Endothelial cell (in vitro differentiated cells): Measurements from ENCODE around the gene KRT76. TPM values are rescaled to one million over a fixed set of nuclear protein-coding genes. Genes with fewer than 3 reads are reported as not detected.

Source experiments
- DNase-seq: peaks from one replicate; pipeline ENCODE4 v3.0.0; 2021; ENCODE audit warnings: low spot score
- H3K27ac Mint-ChIP-seq: one replicate; pipeline ENCODE4 v1.8.0; 2021; ENCODE audit warnings: mixed read lengths, inconsistent platforms; ENCODE audit not compliant: unreplicated experiment
- H3K27me3 Mint-ChIP-seq: one replicate; pipeline ENCODE4 v1.8.0; 2021; ENCODE audit warnings: mild to moderate bottlenecking, moderate library complexity, mixed read lengths, inconsistent platforms; ENCODE audit not compliant: unreplicated experiment
- H3K36me3 Mint-ChIP-seq: one replicate; pipeline ENCODE4 v1.8.0; 2021; ENCODE audit warnings: mild to moderate bottlenecking, low read depth, mixed read lengths, inconsistent platforms; ENCODE audit not compliant: unreplicated experiment
- H3K4me1 Mint-ChIP-seq: one replicate; pipeline ENCODE4 v1.8.0; 2021; ENCODE audit warnings: mild to moderate bottlenecking, mixed read lengths, inconsistent platforms; ENCODE audit not compliant: unreplicated experiment
- H3K4me3 Mint-ChIP-seq: one replicate; pipeline ENCODE4 v1.8.0; 2021; ENCODE audit warnings: mild to moderate bottlenecking, mixed read lengths, inconsistent platforms; ENCODE audit not compliant: unreplicated experiment
- H3K9me3 Mint-ChIP-seq: one replicate; pipeline ENCODE4 v1.8.0; 2021; ENCODE audit warnings: mixed read lengths, inconsistent platforms; ENCODE audit not compliant: unreplicated experiment
- total RNA-seq: library from RNA; stranded (reverse); fragmentation: NEBNext Ultra II Directional; extraction: Animal tissue kit (Norgen Biotek cat#: 25700); gene quantifications from one replicate; pipeline ENCODE4 v1.2.1, GENCODE V29; 2021; ENCODE audit not compliant: unreplicated experiment
- TF ChIP-seq, protein P1 (sequence below): fragments of 200-600 bp; sonication (generic); IDR thresholded peaks from one replicate; pipeline ENCODE4 v1.5.0; 2021; ENCODE audit warnings: antibody characterized with exemption; ENCODE audit not compliant: unreplicated experiment

The KRT76 gene
- total RNA-seq, 1 donor from 2014 or later, result not detected

DNA sequence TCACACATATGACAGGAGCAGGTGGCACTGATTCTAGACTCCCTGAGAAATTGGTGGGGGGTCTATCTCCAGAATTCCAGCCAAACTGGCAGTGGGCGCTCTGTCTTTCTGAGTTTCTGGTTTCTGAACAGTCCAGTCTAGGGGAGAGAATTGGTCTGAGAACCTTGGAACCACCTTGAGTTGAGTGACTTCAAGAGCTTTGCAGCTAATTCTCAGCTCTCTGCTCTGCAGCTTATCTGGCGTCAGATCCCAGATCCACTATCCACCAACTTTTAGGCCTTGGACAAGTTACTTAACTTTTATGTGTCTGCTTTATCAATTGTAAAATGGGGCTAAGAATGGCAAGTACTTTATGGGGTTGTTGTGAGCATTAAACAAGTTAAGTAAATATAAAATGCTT is 1.7 kb upstream of the KRT76 start:
- no peaks in the 10 kb centered on the region for H3K4me1 Mint-ChIP-seq
- DNase-seq, result no peak
- no peak overlapping the region for H3K4me3 Mint-ChIP-seq
- no peaks in the 10 kb centered on the region for H3K9me3 Mint-ChIP-seq
- TF ChIP-seq, protein P1, sequence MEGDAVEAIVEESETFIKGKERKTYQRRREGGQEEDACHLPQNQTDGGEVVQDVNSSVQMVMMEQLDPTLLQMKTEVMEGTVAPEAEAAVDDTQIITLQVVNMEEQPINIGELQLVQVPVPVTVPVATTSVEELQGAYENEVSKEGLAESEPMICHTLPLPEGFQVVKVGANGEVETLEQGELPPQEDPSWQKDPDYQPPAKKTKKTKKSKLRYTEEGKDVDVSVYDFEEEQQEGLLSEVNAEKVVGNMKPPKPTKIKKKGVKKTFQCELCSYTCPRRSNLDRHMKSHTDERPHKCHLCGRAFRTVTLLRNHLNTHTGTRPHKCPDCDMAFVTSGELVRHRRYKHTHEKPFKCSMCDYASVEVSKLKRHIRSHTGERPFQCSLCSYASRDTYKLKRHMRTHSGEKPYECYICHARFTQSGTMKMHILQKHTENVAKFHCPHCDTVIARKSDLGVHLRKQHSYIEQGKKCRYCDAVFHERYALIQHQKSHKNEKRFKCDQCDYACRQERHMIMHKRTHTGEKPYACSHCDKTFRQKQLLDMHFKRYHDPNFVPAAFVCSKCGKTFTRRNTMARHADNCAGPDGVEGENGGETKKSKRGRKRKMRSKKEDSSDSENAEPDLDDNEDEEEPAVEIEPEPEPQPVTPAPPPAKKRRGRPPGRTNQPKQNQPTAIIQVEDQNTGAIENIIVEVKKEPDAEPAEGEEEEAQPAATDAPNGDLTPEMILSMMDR, result no peak
- no peak overlapping the region for H3K27ac Mint-ChIP-seq
- H3K36me3 Mint-ChIP-seq, result no peaks in the 10 kb centered on the region
- H3K27me3 Mint-ChIP-seq, result peaks cover 3% of the 10 kb centered on the region

DNA sequence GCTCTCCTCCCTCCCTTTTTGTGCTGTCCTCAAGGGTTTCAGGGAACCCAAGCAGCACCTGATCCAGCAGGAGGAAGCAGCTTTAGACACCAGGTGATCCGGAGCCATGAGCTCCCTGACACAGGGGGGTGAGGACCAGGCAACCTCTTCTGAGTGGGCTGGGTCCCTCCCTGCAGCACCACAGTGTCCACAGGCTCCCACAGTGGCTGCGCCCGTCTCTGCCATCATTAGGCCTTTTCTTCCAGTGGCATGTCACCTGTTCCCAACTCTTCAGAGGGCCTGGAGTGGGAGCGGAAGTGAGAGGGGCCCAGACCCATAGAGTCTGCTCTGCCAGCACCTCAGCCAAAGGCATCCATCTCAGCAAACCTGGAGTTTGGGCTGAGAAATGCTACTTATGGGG is 421 bp upstream of the KRT76 start:
- Mint-ChIP-seq H3K4me1 (no peaks in the 10 kb centered on the region), H3K4me3 (no peak overlapping the region), H3K27ac (no peak overlapping the region), H3K9me3 (no peaks in the 10 kb centered on the region), H3K27me3 (peaks cover 3% of the 10 kb centered on the region), H3K36me3 (no peaks in the 10 kb centered on the region)
- DNase-seq, result no peak
- TF ChIP-seq, protein P1, result no peak

DNA sequence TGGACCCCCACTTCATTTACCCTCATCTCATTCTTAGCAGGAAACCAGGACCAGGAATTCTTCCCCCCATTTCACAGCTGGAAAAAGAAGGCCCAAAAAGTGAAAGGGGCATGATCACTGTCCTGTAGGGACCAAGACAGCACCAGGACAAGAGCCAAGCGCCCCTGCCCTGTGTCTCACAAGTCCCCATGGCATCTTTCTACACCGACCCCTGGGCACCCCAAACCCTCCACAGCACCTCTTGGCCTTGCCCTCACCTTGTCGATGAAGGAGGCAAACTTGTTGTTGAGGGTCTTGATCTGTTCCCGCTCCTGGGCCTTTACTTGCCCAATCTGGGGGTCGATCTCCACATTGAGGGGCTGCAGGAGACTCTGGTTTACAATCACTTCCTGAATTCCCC is 710 bp downstream of the KRT76 start:
- H3K9me3 Mint-ChIP-seq, result no peaks in the 10 kb centered on the region
- H3K4me3 Mint-ChIP-seq, result no peak overlapping the region
- H3K27me3 Mint-ChIP-seq, result peaks cover 3% of the 10 kb centered on the region
- TF ChIP-seq, protein P1, result no peak
- H3K36me3 Mint-ChIP-seq, result no peaks in the 10 kb centered on the region
- no peak for DNase-seq
- H3K4me1 Mint-ChIP-seq, result no peaks in the 10 kb centered on the region
- H3K27ac Mint-ChIP-seq, result no peak overlapping the region

DNA sequence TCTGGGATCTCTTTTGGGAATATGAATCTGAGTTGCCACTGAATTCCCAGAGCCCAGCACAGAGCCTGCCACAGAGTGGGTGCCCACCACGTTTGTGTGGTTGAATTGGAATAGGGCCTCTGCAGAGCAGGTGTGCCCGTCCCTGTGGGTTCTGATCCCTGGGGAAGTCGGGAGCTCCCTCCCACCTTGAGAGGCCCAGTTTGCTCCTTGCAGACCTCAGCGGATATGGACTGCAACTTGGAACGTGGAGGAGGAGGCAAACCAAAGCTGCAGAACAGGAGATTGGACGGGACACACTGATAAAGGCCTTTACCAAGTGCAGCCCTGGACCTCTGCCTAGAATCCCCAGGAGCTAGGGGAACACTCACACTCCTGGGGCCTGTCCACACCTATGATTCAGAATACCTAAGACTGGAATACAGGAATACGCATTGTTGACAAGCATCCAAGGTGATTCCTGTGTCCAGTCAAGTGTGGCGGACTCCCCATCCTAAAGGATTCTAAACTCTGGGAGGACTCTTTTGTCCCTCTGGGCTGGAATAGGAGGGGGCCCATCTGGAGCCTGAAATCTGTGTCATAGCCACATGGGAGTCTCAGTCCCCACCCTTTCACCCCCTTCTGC is 2.4 kb downstream of the KRT76 start:
- Mint-ChIP-seq H3K4me3 (no peak overlapping the region), H3K9me3 (no peaks in the 10 kb centered on the region), H3K4me1 (no peaks in the 10 kb centered on the region), H3K27ac (no peak overlapping the region), H3K27me3 (no peaks in the 10 kb centered on the region), H3K36me3 (no peaks in the 10 kb centered on the region)
- no peak for DNase-seq
- TF ChIP-seq, protein P1, result no peak

DNA sequence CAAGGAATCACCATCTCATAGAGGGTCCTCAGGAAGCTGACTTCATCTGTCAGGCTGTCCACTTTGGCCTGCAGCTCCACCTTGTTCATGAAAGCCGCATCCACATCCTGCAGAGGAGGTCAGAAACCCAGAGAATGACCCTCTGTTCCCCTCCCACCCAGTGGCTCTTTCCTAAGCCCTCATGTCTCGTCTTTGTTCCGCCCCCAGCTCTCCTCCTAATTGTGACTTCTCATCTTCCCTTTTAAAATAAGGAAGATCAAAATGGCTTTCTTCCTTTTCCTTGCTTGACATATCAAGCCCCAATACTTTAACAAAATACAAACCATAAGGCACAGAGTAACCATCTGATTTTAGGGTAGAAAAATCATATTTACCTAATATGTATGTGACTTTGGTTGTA is 4.4 kb downstream of the KRT76 start:
- no peaks in the 10 kb centered on the region for H3K27me3 Mint-ChIP-seq
- H3K9me3 Mint-ChIP-seq, result no peaks in the 10 kb centered on the region
- H3K36me3 Mint-ChIP-seq, result no peaks in the 10 kb centered on the region
- no peak for DNase-seq
- no peak overlapping the region for H3K27ac Mint-ChIP-seq
- TF ChIP-seq, protein P1, result no peak
- H3K4me1 Mint-ChIP-seq, result no peaks in the 10 kb centered on the region
- no peak overlapping the region for H3K4me3 Mint-ChIP-seq
